ENCODE measurements around the gene PLIN3. TPM values are rescaled to one million over a fixed set of nuclear protein-coding genes. Genes with fewer than 3 reads are reported as not detected.
"Not testable (repeated sequence)": the region's sequence is repeated elsewhere in the genome, so short reads cannot be mapped to it uniquely, and the experiment has no call there.

PLIN3 gene
- total RNA-seq, 2 donors from 2014 or later, result 18.4 to 28.0 TPM

GRCh38 chr19:4847190-4847973 lies 20.1 kb downstream of the PLIN3 start:
- TF ChIP-seq POLR2A (IDR thresholded peaks at IDR 0.05) (no peak), CTCF (IDR thresholded peaks at IDR 0.05) (no peak)

GRCh38 chr19:4845975-4846374 lies 21.5 kb downstream of the PLIN3 start:
- H3K27me3 ChIP-seq; H3K27ac ChIP-seq; ATAC-seq; H3K4me3 ChIP-seq; H3K36me3 ChIP-seq (replicated peaks in 1 of 2; ENCODE audit: insufficient read depth in 1 of 2, low read depth in 2 of 2); H3K9me3 ChIP-seq; DNase-seq; H3K4me1 ChIP-seq: not testable (repeated sequence)
- intact Hi-C loops (cut with DNase I), result loop anchor here (5.0 kb wide), 1 partner anchor 34 kb away; no protein-coding TSS in a partner anchor
- 85 to 90% methylated on average over 8 to 9 of the region's 9 CpGs for WGBS, 2 donors

More at GRCh38 chr19:4847190-4847973, 20.1 kb downstream of the PLIN3 start:
- Histone ChIP-seq H3K9me3 (no peaks in the 10 kb centered on the region), H3K27ac (no peak overlapping the region), H3K27me3 (no peaks in the 10 kb centered on the region), H3K4me3 (no peak overlapping the region), H3K4me1 (peaks cover 6% of the 10 kb centered on the region), H3K36me3 (replicated peaks in 1 of 2; ENCODE audit: insufficient read depth in 1 of 2, low read depth in 2 of 2) (peaks cover 0 to 2% of the 10 kb centered on the region in 2 donors)
- intact Hi-C loops (cut with DNase I), result loop anchor here (5.0 kb wide), 1 partner anchor 35 kb away; no protein-coding TSS in a partner anchor
- ATAC-seq (no peak), DNase-seq (no peak)
- 94 to 95% methylated on average over 2 to 23 of the region's 23 CpGs for WGBS, 2 donors

- peak in 3 of 4 donors; percentile 17 to 43 (median 30) for DNase-seq
- intact Hi-C loops (cut with DNase I), result loop anchor here (5.0 kb wide), 1 partner anchor 32 kb away; no protein-coding TSS in a partner anchor
- TF ChIP-seq CTCF (IDR thresholded peaks at IDR 0.05) (no peak), POLR2A (IDR thresholded peaks at IDR 0.05) (no peak)
- H3K36me3 ChIP-seq (replicated peaks in 1 of 2; ENCODE audit: insufficient read depth in 1 of 2, low read depth in 2 of 2), result peaks cover 0 to 4% of the 10 kb centered on the region in 2 donors
- no peak overlapping the region for H3K4me3 ChIP-seq
- no peaks in the 10 kb centered on the region for H3K9me3 ChIP-seq
- WGBS, 2 donors, result 77% methylated on average over 8 to 10 of the region's 10 CpGs
- H3K27me3 ChIP-seq, result no peaks in the 10 kb centered on the region
- H3K4me1 ChIP-seq, result peaks cover 10% of the 10 kb centered on the region
- ATAC-seq, result no peak
- peak overlapping the region in 1 of 4 donors; percentile 5 for H3K27ac ChIP-seq
These were observed 22.9 kb downstream of the PLIN3 start for GRCh38 chr19:4844348-4845179.

- Histone ChIP-seq H3K4me3 (no peak overlapping the region), H3K9me3 (no peaks in the 10 kb centered on the region), H3K27ac (no peak overlapping the region), H3K4me1 (peaks cover 10% of the 10 kb centered on the region), H3K27me3 (no peaks in the 10 kb centered on the region), H3K36me3 (replicated peaks in 1 of 2; ENCODE audit: insufficient read depth in 1 of 2, low read depth in 2 of 2) (peaks cover 0 to 4% of the 10 kb centered on the region in 2 donors)
- ATAC-seq, result no peak
- intact Hi-C loops (cut with DNase I), result no loop called here
- WGBS, 2 donors, result 92 to 100% methylated on average over 6 of the region's 6 CpGs
- no peak for TF ChIP-seq CTCF (IDR thresholded peaks at IDR 0.05)
- no peak for TF ChIP-seq POLR2A (IDR thresholded peaks at IDR 0.05)
- no peak for DNase-seq
These were observed 23.9 kb downstream of the PLIN3 start for GRCh38 chr19:4843647-4843965.

GRCh38 chr19:4839192-4839591 lies 28.3 kb downstream of the PLIN3 start:
- TF ChIP-seq POLR2A (IDR thresholded peaks at IDR 0.05), result no peak
- TF ChIP-seq CTCF (IDR thresholded peaks at IDR 0.05), result no peak
- DNase-seq (no peak), ATAC-seq (no peak)
- Histone ChIP-seq H3K4me1 (peaks cover 10% of the 10 kb centered on the region), H3K9me3 (no peaks in the 10 kb centered on the region), H3K4me3 (no peak overlapping the region), H3K27ac (no peak overlapping the region), H3K36me3 (replicated peaks in 1 of 2; ENCODE audit: insufficient read depth in 1 of 2, low read depth in 2 of 2) (peaks cover 0 to 2% of the 10 kb centered on the region in 2 donors), H3K27me3 (no peaks in the 10 kb centered on the region)
- 94 to 97% methylated on average over 5 to 17 of the region's 17 CpGs for WGBS, 2 donors
- intact Hi-C loops (cut with DNase I), result no loop called here
